ENCODE results near the gene PVR.
"Not testable (repeated sequence)": the region's sequence is repeated elsewhere in the genome, so short reads cannot be mapped to it uniquely, and the experiment has no call there.

Gene PVR

GRCh38 chr19:44618640-44619357, 24.9 kb upstream of the PVR start:
- no peak for DNase-seq

GRCh38 chr19:44620667-44621066, 23.0 kb upstream of the PVR start:
- DNase-seq = no peak

GRCh38 chr19:44621367-44621766, 22.3 kb upstream of the PVR start:
- no peak for DNase-seq

GRCh38 chr19:44623080-44623479, 20.6 kb upstream of the PVR start:
- peak; percentile 65 for DNase-seq

DNA sequence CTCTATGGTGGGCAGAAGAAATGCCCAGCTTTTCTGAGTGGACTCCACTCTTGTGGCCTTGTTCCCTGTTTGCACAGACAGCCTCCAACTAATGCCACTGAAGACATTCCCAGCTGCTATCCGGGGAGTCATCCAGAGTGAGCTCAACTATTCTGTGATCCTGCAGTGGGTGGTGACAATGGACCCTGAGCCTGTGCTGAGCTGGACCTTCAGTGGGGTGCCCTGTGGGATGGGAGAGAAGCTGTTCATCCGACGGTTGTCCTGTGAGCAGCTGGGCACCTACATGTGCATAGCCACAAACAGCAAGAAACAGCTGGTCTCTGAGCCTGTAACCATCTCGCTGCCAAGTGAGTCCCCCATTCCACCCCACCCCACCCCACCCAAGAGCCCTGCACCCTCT, 20.1 kb upstream of the PVR start:
- no peak for DNase-seq

DNA sequence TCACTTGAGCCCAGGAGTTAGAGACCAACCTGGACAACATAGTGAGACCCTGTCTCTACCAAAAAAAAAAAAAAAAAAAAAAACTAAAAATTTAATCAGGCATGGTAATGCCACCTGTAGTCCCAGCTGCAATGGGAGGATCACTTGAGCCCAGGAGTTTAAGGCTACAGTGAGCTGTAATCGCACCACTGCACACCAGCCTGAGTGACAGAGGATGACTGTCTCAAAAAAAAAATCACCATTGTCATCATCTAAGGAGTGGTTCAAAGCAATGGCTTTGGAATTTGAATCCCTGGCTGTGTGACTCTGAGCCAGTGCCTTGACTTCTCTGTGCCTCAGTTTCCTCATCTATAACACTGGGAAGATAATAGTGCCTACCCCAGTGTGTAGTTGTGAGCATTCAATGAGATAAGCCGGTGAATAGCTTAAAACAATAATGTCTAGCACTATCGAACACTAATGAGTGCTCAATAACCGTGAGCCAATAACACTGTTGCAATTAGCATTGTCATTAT, 18.8 kb upstream of the PVR start:
- no peak for DNase-seq

DNA sequence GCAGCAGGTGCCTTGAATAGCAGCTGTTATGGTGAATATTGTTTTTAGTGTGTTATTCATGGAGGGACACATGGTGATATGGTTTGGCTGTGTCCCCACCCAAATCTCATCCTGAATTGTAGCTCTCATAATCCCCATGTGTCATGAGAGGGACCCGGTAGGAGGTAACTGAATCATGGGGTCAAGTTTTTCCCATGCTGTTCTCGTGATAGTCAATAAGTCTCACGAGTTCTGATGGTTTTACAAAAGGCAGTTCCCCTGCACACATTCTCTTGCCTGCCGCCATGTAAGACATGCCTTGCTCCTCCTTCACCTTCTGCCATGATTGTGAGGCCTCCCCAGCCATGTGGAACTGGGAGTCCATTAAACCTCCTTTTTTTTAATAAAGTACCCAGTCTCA, 18.1 kb upstream of the PVR start:
- DNase-seq = peak; percentile 55

- DNase-seq = peak; percentile 96
These were observed 17.6 kb upstream of the PVR start for GRCh38 chr19:44626048-44626624.

DNA sequence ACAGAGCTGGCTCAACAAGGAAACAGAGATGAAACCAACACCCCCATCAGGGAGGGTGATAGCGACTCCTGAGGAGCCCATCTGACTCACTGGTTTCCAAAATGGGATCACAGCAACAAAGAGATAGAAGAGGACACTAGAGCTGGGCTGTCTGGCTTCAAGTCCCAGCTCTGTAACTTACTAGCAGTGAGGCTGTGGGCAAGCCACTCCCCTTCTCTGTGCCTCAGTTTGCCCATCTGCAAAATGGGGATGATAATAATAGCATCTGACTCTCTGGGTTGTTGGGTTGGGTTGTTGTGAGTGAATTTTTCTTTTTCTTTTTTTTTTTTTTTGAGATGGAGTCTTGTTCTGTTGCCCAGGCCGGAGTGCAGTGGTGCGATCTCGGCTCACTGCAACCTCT, 16.1 kb upstream of the PVR start:
- DNase-seq = peak; percentile 20

GRCh38 chr19:44628793-44629192, 14.9 kb upstream of the PVR start:
- DNase-seq = no peak

- DNase-seq = not testable (repeated sequence)
These were observed 12.1 kb upstream of the PVR start for GRCh38 chr19:44631611-44632010.

DNA sequence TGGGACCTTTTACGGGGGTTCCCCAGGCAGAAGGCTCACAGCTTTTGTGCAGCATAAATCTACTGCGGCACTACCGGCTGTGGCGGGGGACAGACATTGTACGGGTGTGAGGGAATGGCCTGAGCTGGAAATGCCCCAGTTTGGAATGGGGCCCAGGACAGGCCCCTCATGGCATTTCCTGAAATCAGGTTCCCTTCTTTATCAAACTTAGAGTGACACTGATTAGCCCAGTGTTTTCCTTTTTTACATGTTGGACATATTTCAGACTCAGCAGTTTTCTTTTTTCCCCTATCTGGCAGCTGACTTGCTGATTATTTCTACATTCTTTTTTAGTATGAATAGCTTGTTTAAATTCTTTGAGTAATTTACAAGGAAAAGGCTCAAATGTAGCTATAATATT, 9.7 kb upstream of the PVR start:
- DNase-seq = peak; percentile 15

DNA sequence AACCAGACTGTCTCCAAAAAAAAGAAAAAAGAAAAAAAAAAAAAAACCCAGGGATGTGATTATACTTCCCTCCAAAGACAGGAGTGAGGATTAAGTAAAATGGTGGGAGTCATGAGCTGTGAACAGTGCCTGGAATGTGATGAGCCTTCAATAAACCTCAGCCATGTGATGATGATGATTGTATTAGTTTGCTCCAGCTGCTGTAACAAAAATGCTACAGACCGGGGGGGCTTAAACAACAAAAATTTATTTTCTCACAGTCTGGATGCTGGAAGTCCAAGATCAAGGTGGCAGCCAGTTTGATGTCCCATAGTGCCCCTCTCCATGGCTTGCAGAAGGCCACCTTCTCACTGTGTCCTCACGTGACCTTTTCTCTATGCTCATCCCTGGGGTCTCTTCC, 8.9 kb upstream of the PVR start:
- DNase-seq = no peak

GRCh38 chr19:44635581-44636438, 7.9 kb upstream of the PVR start:
- DNase-seq = peak; percentile 71

DNA sequence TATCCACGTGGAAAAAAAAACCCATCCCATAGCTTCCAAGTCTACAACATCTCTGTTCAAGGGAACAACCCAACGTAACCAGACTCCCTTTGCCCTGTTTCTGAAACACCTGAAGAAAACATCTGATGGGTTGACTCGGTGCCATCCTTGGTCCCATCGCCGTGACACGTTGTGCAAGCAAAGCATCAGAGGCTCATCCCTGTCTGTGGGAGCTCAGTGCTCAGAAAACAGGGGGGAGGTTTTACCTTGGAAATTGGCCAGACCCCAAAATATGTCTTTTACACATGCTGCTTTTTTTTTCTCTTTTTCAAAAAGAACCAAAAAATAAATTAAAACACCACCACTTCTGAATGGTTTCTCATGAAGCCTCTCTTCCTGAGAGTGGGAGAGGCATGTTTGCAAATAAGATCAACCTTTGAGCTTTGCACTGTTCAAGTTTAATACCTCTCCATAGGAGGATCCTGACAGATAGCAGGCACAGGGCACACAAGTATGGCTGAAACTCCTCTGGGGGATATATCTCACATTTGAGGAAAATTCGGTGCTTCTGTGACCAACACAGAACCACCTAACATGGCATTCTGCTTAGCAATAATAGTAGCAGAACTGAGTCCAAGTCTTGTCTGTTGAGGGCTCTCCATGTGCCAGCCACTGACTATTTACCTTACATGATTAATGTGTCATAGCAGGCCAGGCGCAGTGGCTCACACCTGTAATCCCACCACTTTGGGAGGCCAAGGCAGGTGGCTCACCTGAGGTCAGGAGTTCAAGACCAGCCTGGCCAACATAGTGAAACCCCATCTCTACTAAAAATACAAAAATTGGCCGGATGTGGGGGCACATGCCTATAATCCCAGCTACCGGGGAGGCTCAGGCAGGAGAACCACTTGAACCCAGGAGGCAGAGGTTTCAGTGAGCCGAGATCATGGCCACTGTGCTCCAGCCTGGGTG, 7.0 kb upstream of the PVR start:
- no peak for DNase-seq

GRCh38 chr19:44637390-44637764, 6.3 kb upstream of the PVR start:
- DNase-seq = no peak

DNA sequence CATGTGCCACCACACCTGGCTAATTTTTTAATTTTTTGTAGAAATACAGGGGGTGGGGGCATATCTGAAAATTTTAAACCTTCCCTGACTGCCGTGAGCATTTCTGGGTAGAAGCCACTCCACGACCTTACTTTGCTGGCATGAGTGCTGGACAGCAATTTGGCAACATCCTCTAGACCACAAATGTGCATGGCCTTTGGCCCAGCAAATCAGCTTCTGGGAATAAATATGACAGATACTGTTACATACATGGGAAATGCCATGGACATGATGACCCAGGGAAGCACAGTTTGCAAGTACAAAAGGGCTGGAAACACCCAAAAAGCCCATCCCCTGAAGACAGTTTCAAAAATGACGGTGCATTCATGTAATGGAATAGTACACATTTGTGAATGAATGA, 3.2 kb upstream of the PVR start:
- DNase-seq = peak; percentile 63

DNA sequence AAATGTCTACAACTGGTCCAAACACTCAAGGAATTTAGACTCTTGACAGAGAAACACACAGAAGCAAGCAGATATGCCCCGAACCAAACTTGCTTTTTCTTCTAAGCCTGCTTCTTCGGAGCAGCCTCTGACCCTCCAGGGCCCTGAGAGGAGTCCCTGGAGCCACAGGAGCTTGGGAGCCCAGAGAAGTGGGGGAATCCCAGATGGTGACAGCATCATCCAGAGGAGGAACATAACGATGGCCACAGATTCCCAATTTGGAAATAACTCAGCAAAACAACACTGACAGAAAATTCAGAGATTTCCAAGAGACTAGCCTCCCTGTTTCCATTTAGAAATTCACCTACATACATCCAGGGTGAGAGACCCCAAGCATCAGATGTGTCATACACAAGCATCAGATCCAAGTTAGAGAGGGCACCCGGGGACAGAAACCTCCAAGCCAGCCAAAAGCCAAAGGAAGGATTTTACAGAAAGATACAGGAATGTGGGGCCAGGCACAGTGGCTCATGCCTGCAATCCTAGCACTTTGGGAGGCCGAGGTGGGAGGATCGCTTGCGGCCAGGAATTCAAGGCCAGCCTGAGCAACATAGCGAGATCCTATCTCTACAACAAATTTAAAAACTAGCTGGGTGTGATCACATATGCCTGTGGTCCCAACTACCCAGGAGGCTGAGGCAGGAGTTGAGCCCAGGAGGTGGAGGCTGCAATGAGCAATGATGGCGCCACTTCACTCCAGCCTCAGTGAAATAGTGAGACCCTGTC, 2.0 kb upstream of the PVR start:
- no peak for DNase-seq

DNA sequence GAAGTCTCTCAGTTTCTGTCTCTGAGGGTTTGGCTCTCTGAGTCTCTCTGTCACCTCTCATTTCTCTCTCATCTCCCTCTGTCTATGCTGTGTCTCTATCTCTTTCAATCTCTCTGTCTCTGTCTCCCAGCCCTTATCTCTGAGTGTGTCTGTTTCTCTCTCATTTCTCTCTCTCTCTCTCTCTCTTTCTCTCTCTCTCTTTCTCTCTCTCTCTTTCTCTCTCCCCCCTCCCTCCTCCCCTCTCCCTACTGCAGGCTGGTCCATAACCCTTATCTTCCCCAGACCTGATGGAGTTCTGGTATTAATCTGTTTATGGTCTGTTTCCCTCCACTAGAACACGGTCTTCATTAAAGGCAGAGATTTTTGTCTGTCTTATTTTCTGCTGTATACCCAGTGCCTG, 1.3 kb upstream of the PVR start:
- DNase-seq = no peak

- DNase-seq = no peak
These were observed 799 bp downstream of the PVR start for GRCh38 chr19:44644402-44645016.

- no peak for DNase-seq
These were observed 1.8 kb downstream of the PVR start for GRCh38 chr19:44645407-44646048.

Data from fibroblast of skin of scalp (primary cell).